Kidney (tissue), 14 donors: ENCODE measurements around the gene BABAM2. TPM values are rescaled to one million over a fixed set of nuclear protein-coding genes. Genes with fewer than 3 reads are reported as not detected.

Source experiments
- DNase-seq, 5 donors: peaks; one replicate each; pipeline ENCODE4 v3.0.0-alpha.2; 2013 to 2020
- FAIRE-seq: peaks from 2 replicates; lab custom pipeline; 2012; peaks lifted over from hg19 to GRCh38; lab: Jason Lieb, UNC
- H3K27ac ChIP-seq, 2 donors: one replicate each; pipeline ENCODE4 v1.7.0; 2013; ENCODE audit warnings: low read depth in 2 of 2, low read length in 2 of 2, inconsistent platforms in 1 of 2
- H3K27me3 ChIP-seq: one replicate; pipeline ENCODE4 v1.7.1; 2013; ENCODE audit warnings: low read length, inconsistent platforms; ENCODE audit not compliant: control insufficient read depth, insufficient read depth
- H3K36me3 ChIP-seq, 3 donors: one replicate each; pipeline versions ENCODE4 v1.7.0 to v1.7.1; 2013; ENCODE audit warnings: low read length in 3 of 3, control low read depth in 1 of 3, inconsistent platforms in 1 of 3; ENCODE audit not compliant: insufficient read depth in 3 of 3, control insufficient read depth in 2 of 3
- H3K4me1 ChIP-seq, 3 donors: one replicate each; pipeline versions ENCODE4 v1.7.0 to v1.7.1; 2013; ENCODE audit warnings: low read length in 3 of 3, inconsistent platforms in 1 of 3, low read depth in 1 of 3; ENCODE audit not compliant: control insufficient read depth in 2 of 3, insufficient read depth in 2 of 3
- H3K4me3 ChIP-seq, 3 donors: one replicate each; pipeline versions ENCODE4 v1.7.0 to v1.8.1; 2013; ENCODE audit warnings: low read length in 3 of 3, control low read depth in 1 of 3, inconsistent platforms in 1 of 3
- H3K9ac ChIP-seq, 3 donors: one replicate each; pipeline versions ENCODE4 v1.7.0 to v1.7.1; 2013; ENCODE audit warnings: low read length in 3 of 3, control low read depth in 1 of 3, inconsistent platforms in 1 of 3
- H3K9me3 ChIP-seq, 3 donors: one replicate each; pipeline versions ENCODE4 v1.7.0 to v1.7.1; 2013; ENCODE audit warnings: low read length in 3 of 3, control low read depth in 1 of 3, inconsistent platforms in 1 of 3; ENCODE audit not compliant: control insufficient read depth in 2 of 3, insufficient read depth in 1 of 3
- intact Hi-C: fragments of 100-400 bp; cut with DNase I; formaldehyde crosslinking; loops from one replicate; pipeline ENCODE4 v1.11.1; 2022
- polyA plus RNA-seq: library from polyadenylated mRNA; stranded (reverse); fragments of 350-450 nt; fragmentation: Illumina TruSeq; extraction: RNeasy Lipid Tissue Mini Kit (QIAGEN cat#74804); gene quantifications from one replicate; pipeline ENCODE4 v1.2.3, GENCODE V29; 2014; ENCODE audit warnings: low read depth, low replicate concordance; ENCODE audit not compliant: insufficient read depth
- total RNA-seq: library from RNA; stranded (reverse); fragmentation: NEBNext Ultra II Directional; extraction: Animal tissue kit (Norgen Biotek cat#: 25700); gene quantifications from one replicate; pipeline ENCODE4 v1.2.1, GENCODE V29; 2021
- TF ChIP-seq, protein P1 (sequence below): IDR thresholded peaks from 3 replicates; pipeline ENCODE4 v1.5.1; 2012; ENCODE audit warnings: mild to moderate bottlenecking, moderate library complexity, borderline replicate concordance; ENCODE audit not compliant: insufficient read depth; ENCODE audit errors: extremely low read depth
- donor health status: control.
- donor health status: control.
- donor health status: control.
- donor health status: control.
- donor health status: control.
- donor health status: DM: yes; HTN: yes; CAD: no.
- donor health status: Normal renal cell carcinoma (clear cell type).

BABAM2 gene
- total and polyA plus RNA-seq, 2 donors from 2014 or later, result 68.4 to 74.1 TPM

DNA sequence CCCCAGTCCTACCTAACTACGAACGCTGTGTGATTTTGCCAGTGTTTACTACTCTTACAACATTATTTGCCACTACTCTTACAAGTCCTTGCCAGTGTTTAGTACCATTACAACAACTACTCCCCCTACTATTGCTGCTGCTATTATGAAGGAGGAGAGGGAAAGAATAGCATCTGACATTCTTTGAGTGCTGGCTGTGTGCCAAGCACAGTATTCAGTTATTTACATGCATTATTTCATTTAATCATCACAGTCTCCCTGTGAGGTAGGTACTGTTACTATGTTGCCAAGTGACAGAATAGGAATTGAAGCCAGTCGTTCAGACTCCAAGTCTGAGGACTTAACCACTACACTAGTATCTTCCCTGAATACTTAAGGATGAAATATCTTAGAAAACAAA, 316.2 kb downstream of the BABAM2 start:
- Histone ChIP-seq H3K4me3 (no peak overlapping the region), H3K4me1 (no peaks in the 10 kb centered on the region), H3K9ac (no peak overlapping the region), H3K27me3 (no peaks in the 10 kb centered on the region), H3K9me3 (no peaks in the 10 kb centered on the region), H3K27ac (no peak overlapping the region), H3K36me3 (no peaks in the 10 kb centered on the region)
- intact Hi-C loops, result no loop called here
- FAIRE-seq, result no peak
- TF ChIP-seq, protein P1, sequence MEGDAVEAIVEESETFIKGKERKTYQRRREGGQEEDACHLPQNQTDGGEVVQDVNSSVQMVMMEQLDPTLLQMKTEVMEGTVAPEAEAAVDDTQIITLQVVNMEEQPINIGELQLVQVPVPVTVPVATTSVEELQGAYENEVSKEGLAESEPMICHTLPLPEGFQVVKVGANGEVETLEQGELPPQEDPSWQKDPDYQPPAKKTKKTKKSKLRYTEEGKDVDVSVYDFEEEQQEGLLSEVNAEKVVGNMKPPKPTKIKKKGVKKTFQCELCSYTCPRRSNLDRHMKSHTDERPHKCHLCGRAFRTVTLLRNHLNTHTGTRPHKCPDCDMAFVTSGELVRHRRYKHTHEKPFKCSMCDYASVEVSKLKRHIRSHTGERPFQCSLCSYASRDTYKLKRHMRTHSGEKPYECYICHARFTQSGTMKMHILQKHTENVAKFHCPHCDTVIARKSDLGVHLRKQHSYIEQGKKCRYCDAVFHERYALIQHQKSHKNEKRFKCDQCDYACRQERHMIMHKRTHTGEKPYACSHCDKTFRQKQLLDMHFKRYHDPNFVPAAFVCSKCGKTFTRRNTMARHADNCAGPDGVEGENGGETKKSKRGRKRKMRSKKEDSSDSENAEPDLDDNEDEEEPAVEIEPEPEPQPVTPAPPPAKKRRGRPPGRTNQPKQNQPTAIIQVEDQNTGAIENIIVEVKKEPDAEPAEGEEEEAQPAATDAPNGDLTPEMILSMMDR, result no peak
- peak in 3 of 5 donors; percentile 19 to 45 (median 20) for DNase-seq

DNA sequence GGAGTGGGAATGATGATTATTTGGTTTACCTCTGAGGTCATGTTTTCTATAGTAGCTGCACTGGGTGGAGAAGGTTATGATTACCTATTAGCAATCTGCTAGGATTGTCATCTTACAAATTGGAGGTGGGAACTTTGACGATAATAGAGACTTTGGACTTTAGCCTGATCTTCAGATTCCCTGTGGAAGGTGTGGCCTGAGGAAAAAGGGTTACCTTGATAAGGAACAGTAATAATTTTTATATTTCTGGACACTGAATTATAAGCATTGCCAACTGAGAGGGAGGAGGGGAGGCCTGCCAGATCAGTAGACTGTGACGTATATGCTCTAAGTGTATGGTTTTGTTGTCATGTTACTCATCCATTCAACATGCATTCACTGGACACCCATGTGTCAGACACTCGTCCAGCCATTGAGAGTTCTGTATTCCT, 318.7 kb downstream of the BABAM2 start:
- no peak overlapping the region for H3K4me3 ChIP-seq
- DNase-seq, result no peak

DNA sequence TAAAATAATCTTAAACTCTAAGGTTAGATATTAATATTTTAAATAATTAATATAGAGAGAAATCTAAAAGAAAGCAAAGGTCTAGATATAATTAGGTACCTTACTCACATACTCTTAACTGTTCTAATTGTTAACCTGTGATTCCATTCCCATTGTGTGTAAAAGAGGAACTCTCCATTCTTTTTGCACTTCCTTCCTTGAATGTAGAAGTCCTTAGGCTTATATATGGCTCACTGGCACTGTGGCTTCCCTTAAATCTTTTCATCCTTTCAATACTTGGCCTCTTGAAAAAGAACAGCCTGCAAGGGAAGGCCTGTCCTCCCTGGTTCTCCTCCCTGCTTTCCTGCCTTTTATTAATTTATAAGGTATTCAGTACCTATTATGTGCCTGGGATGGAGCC, 319.3 kb downstream of the BABAM2 start:
- intact Hi-C loops, result no loop called here
- H3K36me3 ChIP-seq, result no peaks in the 10 kb centered on the region
- no peaks in the 10 kb centered on the region for H3K9me3 ChIP-seq
- DNase-seq (no peak), FAIRE-seq (no peak)
- H3K4me1 ChIP-seq, result no peaks in the 10 kb centered on the region
- no peak overlapping the region for H3K9ac ChIP-seq
- TF ChIP-seq, protein P1, result no peak
- H3K4me3 ChIP-seq, result no peak overlapping the region
- no peaks in the 10 kb centered on the region for H3K27me3 ChIP-seq
- H3K27ac ChIP-seq, result no peak overlapping the region

More for the DNA sequence above, 318.7 kb downstream of the BABAM2 start:
- H3K4me1 ChIP-seq, result no peaks in the 10 kb centered on the region
- H3K36me3 ChIP-seq, result no peaks in the 10 kb centered on the region
- intact Hi-C loops, result no loop called here
- TF ChIP-seq, protein P1, result no peak
- H3K9me3 ChIP-seq, result no peaks in the 10 kb centered on the region
- H3K27ac ChIP-seq, result no peak overlapping the region
- H3K9ac ChIP-seq, result no peak overlapping the region
- H3K27me3 ChIP-seq, result no peaks in the 10 kb centered on the region
- no peak for FAIRE-seq

DNA sequence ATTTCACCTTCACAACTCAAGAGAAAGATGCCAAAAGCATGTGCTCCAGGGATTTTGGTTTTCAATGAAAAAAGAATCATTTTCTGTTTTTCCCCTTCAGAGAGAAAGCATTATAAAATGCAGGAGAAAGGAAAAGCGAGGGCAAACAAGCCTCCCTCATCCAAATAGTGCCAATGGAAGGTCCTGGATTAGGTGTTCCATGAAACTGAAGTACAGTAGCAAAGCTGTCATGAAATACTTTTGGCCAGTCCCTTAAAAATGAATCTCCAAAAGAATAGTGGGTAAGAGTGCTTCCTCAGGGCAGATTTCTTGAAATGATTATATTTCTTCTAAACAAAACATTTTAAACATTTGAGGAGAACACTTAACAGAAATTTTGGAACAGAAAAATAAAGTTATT, 320.0 kb downstream of the BABAM2 start:
- Histone ChIP-seq H3K27me3 (no peaks in the 10 kb centered on the region), H3K4me3 (no peak overlapping the region), H3K4me1 (no peaks in the 10 kb centered on the region), H3K36me3 (no peaks in the 10 kb centered on the region), H3K27ac (no peak overlapping the region), H3K9ac (no peak overlapping the region), H3K9me3 (no peaks in the 10 kb centered on the region)
- FAIRE-seq (no peak), DNase-seq (no peak)
- intact Hi-C loops, result no loop called here
- TF ChIP-seq, protein P1, result no peak
